GM19468 (cell line): Measurements from ENCODE around the gene SLC16A14.

ENCODE experiments used
- ATAC-seq: cut with Tn5 transposase; IDR thresholded peaks from one replicate; pipeline ENCODE4 v1.9.1; 2021; ENCODE audit warnings: mild to moderate bottlenecking, moderate library complexity, moderate number of reproducible peaks; ENCODE audit not compliant: unreplicated experiment; ENCODE audit errors: extremely low read depth

SLC16A14 gene

DNA sequence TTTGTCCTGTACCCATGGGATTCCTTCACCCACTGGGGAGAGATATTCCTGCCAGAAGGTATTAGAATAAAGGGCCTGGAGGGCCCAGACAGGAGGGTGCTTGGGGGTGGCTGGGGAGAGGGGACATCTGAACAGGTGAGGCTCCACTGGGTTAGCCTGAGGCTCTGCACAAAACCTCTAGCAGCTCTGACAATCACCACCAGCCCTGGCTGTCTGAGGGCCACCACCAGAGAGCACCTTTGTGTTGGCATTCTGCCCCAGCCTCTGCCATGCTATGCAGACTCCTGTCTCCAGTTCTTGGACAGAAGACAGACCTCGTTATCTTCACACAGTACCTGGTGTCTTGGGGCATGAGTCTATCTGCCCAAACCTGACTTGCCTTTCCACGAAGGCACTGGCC, 25.3 kb downstream of the SLC16A14 start:
- ATAC-seq = no peak

GRCh38 chr2:230043025-230043424, 25.7 kb downstream of the SLC16A14 start:
- no peak for ATAC-seq

- no peak for ATAC-seq
Observed at GRCh38 chr2:230042195-230042594, 26.5 kb downstream of the SLC16A14 start.

DNA sequence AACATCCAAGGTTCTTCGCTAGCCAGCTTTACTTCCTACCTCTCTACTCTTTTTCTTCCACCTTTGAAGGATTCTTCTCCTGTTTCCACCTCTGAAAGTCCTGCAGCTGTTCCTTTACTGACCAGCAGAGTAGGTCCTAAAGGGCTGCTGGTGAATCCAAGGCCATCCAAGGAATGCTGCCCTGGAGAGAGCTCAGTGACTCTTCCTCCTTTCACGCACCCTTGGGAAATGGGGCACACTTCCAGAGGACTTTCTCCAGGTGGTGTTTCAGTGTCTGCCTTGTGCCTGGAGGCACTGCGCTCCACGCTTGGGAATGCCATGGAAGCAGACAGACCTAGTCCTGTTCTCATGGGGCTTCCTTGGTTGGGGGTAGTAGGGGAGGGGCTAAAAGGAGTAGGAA, 45.4 kb downstream of the SLC16A14 start:
- ATAC-seq = no peak

DNA sequence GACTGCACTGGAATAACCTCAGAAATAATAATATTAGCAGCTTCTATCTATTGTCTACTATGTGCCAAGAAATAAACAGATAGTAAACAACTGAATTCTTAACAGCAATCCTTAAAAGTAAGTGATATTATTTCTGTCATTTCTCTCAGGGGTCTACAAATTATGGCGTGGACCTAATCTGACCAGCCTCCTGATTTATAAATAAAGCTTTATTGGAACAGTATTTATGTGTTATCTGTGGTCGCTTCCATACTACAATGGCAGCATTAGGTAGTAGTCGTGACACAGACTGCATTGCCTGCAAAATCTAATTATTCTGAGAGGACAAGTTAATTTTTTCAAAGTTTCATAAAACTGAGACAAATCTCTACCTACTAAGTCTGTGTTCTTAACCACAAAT, 49.0 kb downstream of the SLC16A14 start:
- ATAC-seq = no peak

DNA sequence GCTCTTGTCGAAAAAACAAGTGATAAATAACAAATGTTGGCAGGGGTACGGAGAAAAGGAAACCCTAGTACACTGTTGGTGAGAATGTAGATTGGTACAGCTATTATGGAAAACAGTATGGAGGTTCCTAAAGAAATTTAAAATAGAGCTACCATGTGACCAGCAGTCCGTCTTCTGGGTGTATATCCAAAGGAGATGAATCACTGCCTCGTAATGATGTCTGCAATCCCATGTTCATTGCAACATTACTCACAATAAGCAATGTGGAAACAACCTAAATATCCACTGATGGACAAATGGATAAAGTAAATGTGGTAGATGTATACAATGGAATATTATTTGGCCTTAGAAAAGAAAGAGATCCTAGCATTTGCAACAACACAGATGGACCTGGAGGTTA, 50.6 kb downstream of the SLC16A14 start:
- no peak for ATAC-seq

GRCh38 chr2:230016844-230017243, 51.9 kb downstream of the SLC16A14 start:
- ATAC-seq = no peak

GRCh38 chr2:230012267-230012884, 56.3 kb downstream of the SLC16A14 start:
- ATAC-seq = no peak

GRCh38 chr2:230011617-230012016, 57.1 kb downstream of the SLC16A14 start:
- ATAC-seq = no peak

GRCh38 chr2:230010501-230010900, 58.2 kb downstream of the SLC16A14 start:
- ATAC-seq = no peak

GRCh38 chr2:230008708-230009066, 60.0 kb downstream of the SLC16A14 start:
- ATAC-seq = no peak

DNA sequence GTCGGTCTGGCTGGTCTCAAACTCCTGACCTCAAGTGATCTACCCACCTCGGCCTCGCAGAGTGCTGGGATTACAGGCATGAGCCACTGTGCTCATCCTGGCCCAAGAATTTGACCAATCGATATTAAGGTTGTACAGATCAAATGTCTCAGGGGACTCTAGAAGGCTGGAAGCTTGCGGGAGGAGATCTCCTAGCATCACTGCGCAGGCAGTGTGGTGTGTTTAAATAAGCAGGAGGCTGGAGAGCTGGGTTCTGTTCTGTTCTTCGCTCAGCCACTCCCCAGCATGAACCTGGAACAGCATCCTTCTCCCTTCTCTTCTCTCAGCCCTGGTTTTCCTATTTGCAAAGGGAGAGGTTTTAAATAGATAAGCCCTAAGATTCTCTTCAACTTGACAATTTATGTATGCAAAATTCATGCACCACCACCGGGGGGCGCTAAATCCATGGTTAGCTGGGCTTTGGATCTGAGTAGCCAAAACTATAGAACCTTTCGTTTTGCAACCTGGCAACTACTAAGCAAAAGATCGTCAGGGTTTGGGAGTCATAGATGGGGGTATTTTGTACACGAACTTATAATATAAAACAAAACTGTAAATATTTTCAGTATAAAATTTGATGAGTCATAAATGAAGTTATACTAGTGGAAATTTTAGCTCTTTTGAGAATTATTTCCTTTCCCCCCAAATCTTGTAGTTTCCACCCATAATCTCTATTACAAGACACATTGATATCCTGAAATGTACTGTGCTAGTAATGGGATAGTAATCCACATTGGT, 60.6 kb downstream of the SLC16A14 start:
- no peak for ATAC-seq

DNA sequence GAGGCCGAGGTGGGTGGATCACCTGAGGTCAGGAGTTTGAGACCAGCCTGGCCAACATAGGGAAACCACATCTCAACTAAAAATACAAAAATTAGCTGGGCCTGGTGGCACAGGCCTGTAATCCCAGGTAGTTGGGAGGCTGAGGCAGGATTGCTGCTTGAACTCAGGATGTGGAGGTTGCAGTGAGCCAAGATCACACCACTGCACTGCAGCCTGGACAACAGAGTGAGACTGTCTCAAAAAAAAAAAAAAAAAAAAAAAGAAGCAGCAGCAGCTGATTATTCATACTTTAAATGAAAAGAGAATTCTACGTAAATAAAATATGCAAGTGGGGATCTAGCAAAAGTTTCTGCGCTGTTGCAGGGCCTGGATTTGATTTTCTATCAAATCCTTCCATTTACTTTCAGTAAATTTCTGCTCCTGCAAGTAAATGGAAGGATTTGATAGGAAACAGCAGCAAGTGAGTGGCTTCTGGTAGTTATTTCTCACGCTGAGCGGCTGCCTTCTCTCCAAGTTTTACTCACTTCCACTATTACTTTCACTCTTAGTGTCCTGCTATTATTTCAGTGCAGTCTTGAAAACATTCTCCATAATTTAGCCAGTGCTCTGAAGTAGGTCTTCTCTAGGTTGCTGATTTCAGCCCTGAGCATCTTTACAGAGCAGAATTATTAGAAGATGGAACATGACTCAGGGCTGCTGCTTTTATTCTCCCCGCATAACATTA, 68.4 kb downstream of the SLC16A14 start:
- peak; percentile 82 for ATAC-seq

DNA sequence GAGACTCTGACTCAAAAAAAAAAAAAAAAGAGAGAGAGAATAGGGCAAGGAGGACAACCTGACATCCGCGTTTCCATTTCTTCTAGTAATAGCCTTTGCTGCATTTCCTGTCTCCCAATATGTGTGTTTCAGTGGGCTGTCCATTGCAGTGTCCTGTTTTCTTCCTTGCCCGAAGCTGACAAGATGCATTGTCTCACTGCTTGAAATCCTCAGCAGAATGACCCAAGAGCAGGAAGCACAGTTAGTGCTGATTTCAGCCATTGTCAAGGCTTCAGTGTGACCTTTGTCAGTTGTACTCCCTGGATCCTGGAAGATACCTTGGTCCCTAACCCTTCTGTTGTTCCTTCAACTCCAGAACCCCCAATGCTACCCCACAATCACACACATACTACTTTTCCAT, 71.2 kb downstream of the SLC16A14 start:
- no peak for ATAC-seq

GRCh38 chr2:229996320-229996719, 72.4 kb downstream of the SLC16A14 start:
- ATAC-seq = no peak

DNA sequence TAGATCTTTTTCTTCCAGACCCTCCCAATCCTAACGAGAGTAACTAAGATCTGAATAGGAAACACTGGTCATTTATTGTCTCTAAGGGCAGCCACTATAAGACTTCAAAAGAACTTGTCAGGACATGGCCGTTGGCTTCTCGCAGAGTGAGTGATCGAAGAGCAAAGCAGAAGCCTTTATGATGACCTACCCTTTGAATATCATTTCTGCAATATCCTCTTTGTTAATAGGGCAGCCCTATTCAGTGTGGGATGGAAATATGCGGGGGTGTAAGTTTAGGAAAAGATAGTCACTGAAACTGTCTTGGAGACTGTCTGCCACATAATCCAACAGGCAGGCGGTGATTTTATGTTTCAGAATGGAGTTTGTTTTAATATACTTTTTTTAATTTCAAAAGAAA, 75.5 kb downstream of the SLC16A14 start:
- ATAC-seq = no peak
